HG02973 (cell line): ENCODE results near the gene TRIM4.
"Not testable (repeated sequence)": the region's sequence is repeated elsewhere in the genome, so short reads cannot be mapped to it uniquely, and the experiment has no call there.

Experiments used
- ATAC-seq: cut with Tn5 transposase; IDR thresholded peaks from one replicate; pipeline ENCODE4 v1.9.1; 2021; ENCODE audit warnings: moderate library complexity; ENCODE audit not compliant: unreplicated experiment

Gene TRIM4

DNA sequence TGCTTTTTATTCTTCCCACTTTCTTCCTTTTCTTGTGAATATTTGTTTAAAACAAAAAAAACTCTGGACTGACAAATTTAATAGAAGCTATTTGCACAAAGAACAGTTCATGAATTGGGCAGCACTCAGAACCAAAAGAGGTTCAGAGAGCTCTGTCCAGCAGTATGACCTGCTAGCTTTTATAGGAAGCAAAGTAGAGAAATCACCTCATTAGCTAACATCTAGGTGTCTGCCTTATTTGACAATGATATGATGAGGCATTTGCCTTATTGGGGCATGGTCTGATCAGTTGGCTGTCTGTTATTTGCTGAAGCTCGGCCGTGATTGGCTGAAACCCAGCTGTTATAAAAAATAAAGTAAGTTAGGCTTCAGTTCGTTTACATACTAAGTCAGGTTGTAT lies 819 bp upstream of the TRIM4 start:
- ATAC-seq = no peak

DNA sequence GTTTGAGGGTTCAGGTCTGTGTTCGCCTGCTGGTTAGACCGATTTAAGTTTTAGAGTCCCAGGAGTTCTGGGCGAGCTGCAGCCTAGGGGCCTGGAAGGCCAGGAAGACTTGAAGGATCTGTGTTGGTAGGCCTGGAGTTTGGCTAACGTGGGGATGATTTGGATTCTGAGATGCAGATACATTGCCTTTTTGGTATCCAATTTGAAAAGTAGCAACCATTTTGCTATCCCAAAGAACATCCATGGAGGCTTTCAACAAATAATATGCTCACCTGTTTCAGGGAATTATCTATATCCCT lies 433 bp upstream of the TRIM4 start:
- no peak for ATAC-seq

DNA sequence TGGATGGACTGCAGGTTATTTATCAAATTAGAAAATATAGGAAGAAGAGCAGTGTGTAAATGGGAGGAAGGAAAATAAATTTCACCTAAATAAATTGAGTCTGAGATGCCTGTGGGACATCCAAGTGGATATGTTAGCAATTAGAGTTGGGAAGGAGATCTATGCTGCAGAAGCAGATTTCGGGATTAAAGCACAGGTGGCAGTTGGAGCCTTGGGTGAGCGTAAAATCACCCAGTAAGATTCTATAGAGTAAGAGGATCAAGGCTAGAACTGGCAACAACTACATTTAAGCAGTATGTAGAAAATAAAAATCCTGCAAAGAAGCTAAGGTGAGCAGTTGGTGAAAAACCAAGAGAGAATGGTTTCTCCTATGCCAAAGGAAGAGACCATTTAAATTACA lies 8.4 kb downstream of the TRIM4 start:
- ATAC-seq = no peak

- ATAC-seq = no peak
Measured at GRCh38 chr7:99901581-99901980, 17.7 kb downstream of the TRIM4 start.

DNA sequence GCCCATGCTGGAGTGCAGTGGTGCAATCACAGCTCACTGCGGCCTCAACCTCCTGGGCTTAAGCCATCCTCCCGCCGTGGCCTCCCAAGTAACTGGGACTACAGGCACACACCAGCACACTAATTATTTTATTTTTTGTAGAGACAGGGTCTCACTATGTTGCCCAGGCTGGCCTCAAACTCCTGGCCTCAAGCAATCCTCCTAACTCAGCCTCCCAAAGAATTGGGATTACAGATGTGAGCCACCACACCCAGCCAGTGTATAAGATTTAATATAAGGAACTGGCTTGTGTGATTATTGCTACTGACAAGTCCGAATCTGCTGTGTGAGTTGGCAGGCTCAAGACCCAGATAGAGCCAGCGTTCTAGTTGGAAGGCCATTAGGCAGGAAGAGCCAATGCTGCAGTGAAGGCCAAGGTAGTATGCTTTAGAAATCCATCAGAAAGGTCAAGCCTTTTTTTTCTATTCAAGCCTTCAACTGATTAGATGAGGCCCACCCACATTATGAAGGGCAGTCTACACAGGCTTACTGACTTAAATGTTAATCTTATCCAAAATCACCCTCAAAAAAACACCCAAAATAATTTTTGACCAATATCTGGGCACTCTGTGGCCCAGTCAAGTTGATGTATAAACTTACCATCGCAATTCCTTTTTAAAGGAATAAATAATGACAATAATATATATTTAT lies 19.4 kb downstream of the TRIM4 start:
- no peak for ATAC-seq

DNA sequence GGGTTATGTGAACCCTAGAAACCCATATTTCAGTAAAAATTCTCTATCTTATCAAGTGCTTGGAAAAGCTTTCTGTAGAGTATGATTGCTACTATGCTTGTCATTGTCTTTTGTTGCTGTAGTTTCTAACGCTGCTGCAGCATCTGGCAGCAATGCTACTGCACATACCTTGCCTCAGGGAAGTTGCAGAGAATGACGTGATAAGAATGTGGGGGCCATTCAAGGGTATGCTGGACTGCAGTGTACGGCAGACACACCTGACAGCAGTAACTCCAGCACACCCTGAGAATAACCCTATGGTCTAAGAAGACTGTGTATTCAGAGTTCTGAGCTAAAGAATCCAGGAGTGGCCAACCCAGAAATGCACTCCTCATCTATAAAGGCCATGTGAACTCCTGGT lies 20.5 kb downstream of the TRIM4 start:
- no peak for ATAC-seq

GRCh38 chr7:99898023-99898357 lies 21.3 kb downstream of the TRIM4 start:
- no peak for ATAC-seq

GRCh38 chr7:99897322-99898022 lies 21.9 kb downstream of the TRIM4 start:
- no peak for ATAC-seq

DNA sequence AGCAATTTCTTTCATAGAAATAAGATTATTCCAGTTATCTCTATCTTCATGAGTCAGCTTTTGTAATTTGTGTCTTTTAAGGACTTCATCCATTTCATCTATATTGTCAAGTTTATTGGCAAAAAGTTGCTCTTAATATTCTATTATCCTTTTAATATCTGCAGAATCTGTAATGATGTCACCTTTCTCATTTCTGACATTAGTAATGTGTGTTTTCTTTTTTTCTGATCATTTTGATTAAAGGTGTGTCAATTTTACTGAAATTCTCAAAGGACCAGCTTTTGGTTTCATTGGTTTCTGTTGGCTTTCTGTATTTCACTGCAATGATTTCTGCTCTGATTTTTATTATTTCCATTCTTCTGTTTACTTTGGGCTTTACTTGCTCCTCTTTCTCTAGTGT lies 24.6 kb downstream of the TRIM4 start:
- no peak for ATAC-seq

GRCh38 chr7:99893280-99893679 lies 26.1 kb downstream of the TRIM4 start:
- no peak for ATAC-seq

GRCh38 chr7:99890348-99890747 lies 29.0 kb downstream of the TRIM4 start:
- ATAC-seq = not testable (repeated sequence)

DNA sequence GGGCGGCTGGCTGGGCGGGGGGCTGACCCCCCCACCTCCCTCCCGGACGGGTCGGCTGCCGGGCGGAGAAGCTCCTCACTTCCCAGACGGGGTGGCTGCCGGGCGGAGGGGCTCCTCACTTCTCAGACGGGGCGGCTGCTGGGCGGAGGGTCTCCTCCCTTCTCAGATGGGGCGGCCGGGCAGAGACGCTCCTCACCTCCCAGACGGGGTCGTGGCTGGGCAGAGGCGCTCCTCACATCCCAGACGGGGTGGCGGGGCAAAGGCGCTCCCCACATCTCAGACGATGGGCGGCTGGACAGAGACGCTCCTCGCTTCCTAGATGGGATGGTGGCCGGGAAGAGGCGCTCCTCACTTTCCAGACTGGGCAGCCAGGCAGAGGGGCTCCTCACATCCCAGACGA lies 31.0 kb downstream of the TRIM4 start:
- ATAC-seq = not testable (repeated sequence)

DNA sequence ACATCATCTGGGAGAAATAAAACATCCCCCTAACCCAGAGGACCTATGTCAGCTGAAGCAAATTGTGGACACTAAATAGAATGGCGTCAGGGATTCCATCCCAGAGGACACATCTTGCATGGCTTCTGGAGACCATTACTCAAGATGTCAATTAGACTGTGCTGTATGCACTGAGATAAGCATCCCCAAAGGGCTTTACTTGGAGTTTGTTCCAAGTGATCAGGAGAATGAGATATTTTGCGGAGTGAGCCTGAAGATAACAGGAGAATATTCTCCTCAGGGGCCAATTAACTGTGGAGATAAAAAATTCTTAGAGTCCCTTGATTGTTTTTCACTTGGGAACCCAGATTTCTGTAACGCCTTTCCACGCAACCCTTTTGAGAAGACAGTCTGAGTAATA lies 38.0 kb downstream of the TRIM4 start:
- no peak for ATAC-seq

GRCh38 chr7:99876933-99877332 lies 42.4 kb downstream of the TRIM4 start, which contains the start of gene OR2AE1:
OR2AE1 (minus strand) TSS chr7:99877033; CDS start chr7:99877033, 0 bp downstream.
- ATAC-seq = no peak

- no peak for ATAC-seq
Measured at GRCh38 chr7:99876491-99876890, 42.8 kb downstream of the TRIM4 start.

DNA sequence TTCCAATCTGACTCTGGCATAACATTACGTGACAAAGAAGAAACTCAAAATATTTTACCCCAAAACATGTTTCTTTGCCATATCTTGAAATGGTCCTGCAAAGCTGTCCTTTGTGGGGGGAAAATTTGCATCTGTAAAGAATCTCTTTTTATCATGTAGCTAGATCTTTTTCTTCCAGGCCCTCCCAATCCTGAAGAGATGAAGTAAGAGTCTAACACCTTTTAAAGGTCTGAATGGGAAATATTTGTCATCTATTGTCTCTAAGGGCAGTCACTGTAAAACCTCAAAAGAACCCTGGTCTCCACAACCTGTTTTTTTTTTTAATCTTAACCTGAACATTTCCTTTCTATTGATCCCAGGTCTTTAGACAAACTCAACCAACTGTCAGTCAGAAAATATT lies 51.1 kb downstream of the TRIM4 start:
- ATAC-seq = no peak

DNA sequence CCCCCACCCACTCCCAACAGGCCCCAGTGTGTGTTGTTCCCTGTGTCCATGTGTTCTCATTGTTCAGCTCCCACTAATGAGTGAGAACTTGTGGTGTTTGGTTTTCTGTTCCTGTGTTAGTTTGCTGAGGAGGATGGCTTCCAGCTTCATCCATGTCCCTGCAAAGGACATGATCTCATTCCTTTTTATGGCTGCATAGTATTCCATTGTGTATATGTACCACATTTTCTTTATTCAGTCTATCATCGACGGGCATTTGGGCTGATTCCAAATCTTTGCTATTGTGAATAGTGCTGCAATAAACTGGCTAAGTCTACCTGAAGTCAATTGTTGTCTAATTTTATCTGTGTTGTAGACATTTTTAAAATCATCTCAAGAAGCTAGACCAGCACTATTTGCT lies 51.9 kb downstream of the TRIM4 start:
- not testable (repeated sequence) for ATAC-seq

DNA sequence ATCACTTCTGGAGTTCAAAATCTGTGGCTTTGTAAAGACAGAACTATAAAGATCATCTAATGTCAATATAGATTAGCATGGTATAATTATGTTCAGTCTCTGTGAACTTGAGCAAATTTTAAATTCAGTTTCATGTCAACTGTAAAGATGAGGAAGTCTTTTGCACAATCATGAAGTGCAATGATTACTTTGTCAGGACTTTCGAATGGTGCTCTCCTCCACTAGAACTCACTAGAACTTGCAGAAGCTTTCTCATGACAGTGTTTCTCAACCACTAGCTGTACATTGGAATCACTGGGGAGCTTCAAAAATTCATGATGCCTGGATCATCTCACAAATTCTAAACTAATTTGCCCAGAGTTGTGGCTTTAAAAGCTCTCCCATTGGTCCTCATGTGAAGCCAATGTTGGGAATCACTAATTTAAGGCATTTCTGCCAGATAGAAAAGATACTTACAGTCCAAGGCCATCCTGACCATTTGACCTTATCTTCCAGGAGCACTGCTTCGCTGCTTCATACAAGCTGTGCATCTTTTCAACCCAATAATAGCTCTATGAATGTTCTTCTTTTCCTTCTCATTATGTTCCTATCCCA lies 55.4 kb downstream of the TRIM4 start:
- no peak for ATAC-seq

DNA sequence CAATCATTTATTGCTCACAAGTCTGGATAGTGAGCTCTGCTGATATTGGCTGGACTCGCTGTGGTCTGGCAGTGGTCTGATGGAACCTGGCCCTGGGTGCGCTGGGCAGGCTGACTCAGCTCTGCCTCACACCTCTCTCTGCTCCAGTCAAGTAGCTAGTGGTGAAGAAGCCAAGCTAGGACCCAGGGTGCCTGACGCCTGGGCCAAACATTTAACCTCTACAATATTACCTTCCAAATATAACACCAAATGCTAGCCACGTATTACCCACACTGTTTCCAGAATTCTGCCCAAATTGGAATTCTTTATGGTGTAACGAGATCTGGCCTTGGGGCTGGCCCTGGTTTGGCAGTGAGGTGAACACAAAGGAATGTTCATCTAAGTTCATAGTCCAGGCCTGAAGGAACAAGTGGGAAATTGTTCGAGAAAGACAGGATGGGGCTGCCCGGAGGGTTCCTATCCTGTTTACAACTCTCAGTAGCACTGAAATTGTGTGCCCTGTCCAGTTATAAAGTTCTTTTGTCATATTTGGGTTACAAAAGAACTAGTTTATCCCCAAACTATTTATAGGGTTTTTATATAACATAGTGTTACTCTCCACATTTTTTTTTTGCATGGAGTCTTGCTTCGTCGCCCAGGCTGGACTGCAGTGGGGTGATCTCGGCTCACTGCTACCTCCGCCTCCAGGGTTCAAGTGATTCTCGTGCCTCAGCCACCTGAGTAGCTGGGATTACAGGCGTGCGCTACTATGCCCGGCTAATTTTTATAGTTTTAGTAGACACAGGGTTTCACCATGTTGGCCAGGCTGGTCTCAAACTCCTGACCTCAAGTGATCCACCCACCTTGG lies 58.8 kb downstream of the TRIM4 start:
- no peak for ATAC-seq

DNA sequence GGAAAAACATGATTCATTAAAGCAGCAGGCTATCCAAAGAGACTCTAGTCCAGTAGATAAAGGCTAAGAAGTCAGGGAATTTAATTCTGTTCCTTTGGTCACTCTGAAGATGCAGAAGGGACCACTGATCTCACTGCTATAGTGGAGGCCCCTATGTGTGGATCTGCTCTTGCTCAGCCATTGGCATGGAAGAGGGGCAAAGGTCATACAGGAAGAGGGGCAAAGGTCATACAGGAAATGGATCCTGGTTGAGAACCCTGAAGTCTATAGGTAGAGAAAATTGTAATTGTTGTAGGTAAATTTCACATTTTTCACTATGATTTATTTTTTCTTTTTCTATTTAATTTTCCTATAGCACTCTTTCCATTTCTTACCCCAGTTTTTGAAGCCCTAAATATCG lies 64.1 kb downstream of the TRIM4 start:
- ATAC-seq = no peak

GRCh38 chr7:99848420-99849216 lies 70.7 kb downstream of the TRIM4 start:
- no peak for ATAC-seq
